Activated naive CD4-positive, alpha-beta T cell treated with anti-CD3 and anti-CD28 coated beads, Interleukin-2, amount 50 U/mL, for 72 hours (primary cell): Measurements from ENCODE around the gene RPL39L. TPM values are rescaled to one million over a fixed set of nuclear protein-coding genes. Genes with fewer than 3 reads are reported as not detected.
A peak's percentile ranks its signal among the peaks of the same experiment; 100 is the strongest.
"Not testable (repeated sequence)": the region's sequence is repeated elsewhere in the genome, so short reads cannot be mapped to it uniquely, and the experiment has no call there.

Experiments used
- ATAC-seq, 2 donors: fragments of 150-1000 bp; cut with Tn5 transposase; 2 replicates each; pipeline ENCODE4 v1.10.0; 2021; ENCODE audit warnings: mild to moderate bottlenecking in 2 of 2, moderate library complexity in 2 of 2
- DNase-seq, 2 donors: peaks; one replicate each; pipeline ENCODE4 v3.0.0; 2021 to 2022; ENCODE audit warnings: low spot score in 2 of 2
- H3K27ac Mint-ChIP-seq, 2 donors: one replicate each; pipeline ENCODE4 v1.8.0; 2022; ENCODE audit warnings: mild to moderate bottlenecking in 2 of 2, mixed read lengths in 2 of 2
- H3K36me3 Mint-ChIP-seq, 2 donors: one replicate each; pipeline ENCODE4 v1.8.0; 2022; ENCODE audit warnings: mixed read lengths in 2 of 2
- H3K9me3 Mint-ChIP-seq, 2 donors: one replicate each; pipeline ENCODE4 v1.8.0; 2022; ENCODE audit warnings: mixed read lengths in 2 of 2
- total RNA-seq, 2 donors: library from RNA; stranded (reverse); gene quantifications; one replicate each; pipeline ENCODE4 v1.2.3, GENCODE V29; 2022

The RPL39L gene
- total RNA-seq, 2 donors from 2014 or later: 15.5 to 19.3 TPM

DNA sequence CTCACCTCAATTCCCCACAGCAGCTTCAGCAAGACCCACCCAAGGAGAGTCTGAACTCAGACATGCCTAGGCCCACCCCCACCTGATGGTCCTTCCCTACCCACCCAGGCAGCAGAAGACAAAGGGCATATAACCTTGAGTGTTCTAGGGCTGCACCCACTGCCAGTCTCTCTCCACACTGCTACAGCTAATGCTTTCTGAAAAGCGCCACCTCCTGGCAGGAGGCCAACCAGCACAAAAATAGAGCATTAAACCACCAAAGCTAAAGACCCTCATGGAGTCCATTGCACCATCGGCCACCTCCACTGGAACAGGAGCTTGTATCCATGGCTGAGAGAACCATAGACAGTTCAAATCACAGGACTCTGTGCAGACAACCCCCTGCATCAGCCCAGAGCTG, 11.3 kb upstream of the RPL39L start:
- H3K9me3 Mint-ChIP-seq: peaks cover 6 to 7% of the 10 kb centered on the region in 2 donors
- no peak overlapping the region for H3K27ac Mint-ChIP-seq
- ATAC-seq (peak; percentile 43 to 65), DNase-seq (peak; percentile 62 to 63)
- H3K36me3 Mint-ChIP-seq: peaks cover 6 to 9% of the 10 kb centered on the region in 2 donors

DNA sequence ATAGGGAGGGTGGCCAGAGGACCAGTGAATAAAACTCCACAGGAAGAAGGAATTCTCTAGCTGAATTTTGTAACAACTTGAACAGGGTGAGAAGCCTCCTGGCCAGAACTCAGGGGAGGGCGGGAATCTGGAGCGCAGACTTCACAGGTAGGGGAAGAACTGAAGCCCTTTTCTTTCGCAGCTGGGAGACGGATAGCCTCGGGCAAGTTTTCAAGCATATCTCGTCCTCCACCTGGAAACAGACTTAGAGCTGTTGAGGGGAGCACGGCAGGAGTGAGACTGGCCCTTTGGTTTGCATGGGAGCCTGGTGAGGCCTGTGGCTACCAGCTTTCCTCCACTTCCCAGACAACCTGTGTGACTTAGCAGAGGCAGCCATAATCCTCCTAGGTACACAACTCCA, 10.9 kb upstream of the RPL39L start:
- ATAC-seq (peak in 1 of 2 donors; percentile 11), DNase-seq (no peak)
- no peak overlapping the region for H3K27ac Mint-ChIP-seq
- peaks cover 8% of the 10 kb centered on the region in 2 donors for H3K9me3 Mint-ChIP-seq
- H3K36me3 Mint-ChIP-seq: peaks cover 10 to 13% of the 10 kb centered on the region in 2 donors

- H3K9me3 Mint-ChIP-seq: peaks cover 22 to 23% of the 10 kb centered on the region in 2 donors
- H3K27ac Mint-ChIP-seq: no peak overlapping the region
- no peak for ATAC-seq
- no peak for DNase-seq
- peaks cover 21 to 36% of the 10 kb centered on the region in 2 donors for H3K36me3 Mint-ChIP-seq
Measured at GRCh38 chr3:187146389-187146788, 7.1 kb upstream of the RPL39L start.

GRCh38 chr3:187145149-187145895, 6.0 kb upstream of the RPL39L start:
- Mint-ChIP-seq H3K36me3 (peaks cover 21 to 36% of the 10 kb centered on the region in 2 donors), H3K9me3 (peaks cover 22 to 23% of the 10 kb centered on the region in 2 donors), H3K27ac (no peak overlapping the region)
- no peak for ATAC-seq
- no peak for DNase-seq

DNA sequence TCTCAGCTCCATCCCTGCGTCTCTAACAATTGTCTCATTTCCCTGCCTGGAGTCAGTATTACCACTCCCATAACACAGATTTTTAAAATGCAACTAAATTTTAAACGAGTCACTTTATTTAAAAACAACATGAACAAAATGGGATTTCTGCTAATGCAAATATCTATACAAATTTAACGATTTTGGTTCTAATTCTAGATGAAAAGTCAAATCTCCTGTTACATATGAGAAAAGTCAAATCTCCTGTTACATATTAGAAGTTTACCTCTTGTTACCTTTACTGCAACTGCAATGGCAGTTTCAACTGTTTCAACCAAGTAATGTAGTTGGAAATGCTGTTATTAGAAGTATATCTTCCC, 578 bp upstream of the RPL39L start:
- no peak for ATAC-seq
- H3K9me3 Mint-ChIP-seq: peaks cover 20 to 26% of the 10 kb centered on the region in 2 donors

DNA sequence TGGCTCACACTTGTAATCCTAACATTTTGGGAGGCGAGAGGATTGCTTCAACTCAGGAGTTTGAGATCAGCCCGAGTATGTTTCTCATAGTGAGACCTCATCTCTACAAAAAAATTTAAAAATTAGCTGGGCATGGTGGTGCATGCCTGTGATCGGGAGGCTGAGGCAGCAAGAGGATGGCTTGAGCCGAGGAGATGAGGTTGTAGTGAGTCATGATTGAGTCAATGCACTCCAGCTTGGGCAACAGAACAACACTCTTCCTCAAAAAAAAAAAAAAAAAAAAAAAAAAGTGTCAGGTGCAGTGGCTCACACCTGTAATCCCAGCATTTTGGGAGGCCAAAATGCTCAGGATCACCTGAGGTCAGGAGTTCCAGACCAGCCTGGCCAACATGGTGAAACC, 2.4 kb downstream of the RPL39L start:
- DNase-seq (no peak), ATAC-seq (peak in 1 of 2 donors; percentile 28)
- H3K27ac Mint-ChIP-seq: peak overlapping the region in 1 of 2 donors; percentile 80
- H3K9me3 Mint-ChIP-seq: peaks cover 10 to 14% of the 10 kb centered on the region in 2 donors
- H3K36me3 Mint-ChIP-seq: peaks cover 27 to 53% of the 10 kb centered on the region in 2 donors

More for the DNA sequence above, 578 bp upstream of the RPL39L start:
- Mint-ChIP-seq H3K27ac (peak overlapping the region; percentile 91 to 94), H3K36me3 (peaks cover 28 to 55% of the 10 kb centered on the region in 2 donors)
- no peak for DNase-seq

DNA sequence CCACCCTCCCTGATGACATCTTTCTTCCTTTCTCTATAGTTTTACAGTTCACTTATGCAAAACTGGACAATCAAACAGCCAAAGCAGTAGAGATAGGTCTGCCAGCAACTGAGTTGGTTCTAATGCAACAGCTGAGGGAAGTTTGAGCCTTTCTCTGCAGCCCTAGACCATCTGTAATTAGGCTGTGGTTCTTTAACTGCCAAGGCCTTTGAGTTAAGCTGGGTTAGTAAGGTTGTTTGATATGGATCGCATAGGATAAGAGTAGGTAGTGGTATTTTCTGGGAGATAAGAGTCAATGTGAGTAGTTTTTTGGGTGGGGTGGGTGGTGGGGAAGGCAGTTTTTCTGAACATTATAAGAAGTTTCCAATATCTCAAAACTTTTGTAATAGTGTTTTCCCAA, 3.0 kb downstream of the RPL39L start:
- Mint-ChIP-seq H3K9me3 (peaks cover 8 to 11% of the 10 kb centered on the region in 2 donors), H3K27ac (no peak overlapping the region), H3K36me3 (peaks cover 27 to 50% of the 10 kb centered on the region in 2 donors)
- ATAC-seq (no peak), DNase-seq (no peak)

DNA sequence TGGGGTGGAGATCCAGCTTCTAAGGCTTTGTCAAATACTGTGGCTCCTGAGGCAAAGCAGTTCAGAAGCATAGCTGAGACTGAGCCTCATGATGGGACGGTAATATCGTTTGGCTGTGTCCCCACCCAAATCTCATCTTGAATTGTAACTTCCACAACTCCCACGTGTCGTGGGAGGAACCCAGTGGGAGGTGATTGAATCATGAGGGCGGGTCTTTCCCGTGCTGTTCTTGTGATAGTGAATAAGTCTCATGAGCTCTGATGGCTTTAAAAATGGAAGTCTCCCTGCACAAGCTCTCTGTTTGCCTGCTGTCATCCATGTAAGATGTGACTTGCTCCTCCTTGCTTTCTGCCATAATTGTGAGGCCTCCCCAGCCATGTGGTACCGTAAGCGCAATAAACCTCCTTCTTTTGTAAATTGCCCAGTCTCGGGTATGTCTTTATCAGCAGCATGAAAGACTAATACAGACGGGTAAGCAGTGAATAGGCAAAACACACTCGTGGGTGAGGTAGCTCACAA, 4.1 kb downstream of the RPL39L start:
- Mint-ChIP-seq H3K9me3 (peaks cover 8 to 18% of the 10 kb centered on the region in 2 donors), H3K36me3 (peaks cover 28 to 59% of the 10 kb centered on the region in 2 donors)
- DNase-seq, H3K27ac Mint-ChIP-seq, ATAC-seq: not testable (repeated sequence)

DNA sequence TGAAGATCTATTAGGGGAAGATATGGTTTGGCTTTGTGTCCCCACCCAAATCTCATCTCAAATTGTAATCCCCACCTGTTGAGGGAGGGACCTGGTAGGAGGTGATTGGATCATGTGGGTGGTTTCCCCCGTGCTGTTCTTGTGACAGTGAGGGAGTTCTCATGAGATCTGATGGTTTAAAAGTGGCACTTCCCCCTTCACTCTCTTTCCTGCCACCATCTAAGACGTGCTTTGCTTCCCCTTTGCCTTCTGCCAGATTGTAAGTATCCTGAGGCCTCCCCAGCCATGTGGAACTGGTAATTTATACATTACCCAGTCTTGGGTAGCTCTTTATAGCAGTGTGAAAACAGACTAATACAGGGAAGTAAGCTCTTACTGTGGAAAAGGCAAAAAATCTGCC, 6.1 kb downstream of the RPL39L start:
- ATAC-seq: not testable (repeated sequence)
- H3K36me3 Mint-ChIP-seq: peaks cover 30 to 68% of the 10 kb centered on the region in 2 donors

GRCh38 chr3:187132666-187133065, 6.6 kb downstream of the RPL39L start:
- Mint-ChIP-seq H3K27ac (peak overlapping the region in 1 of 2 donors; percentile 32), H3K9me3 (peaks cover 8 to 27% of the 10 kb centered on the region in 2 donors), H3K36me3 (peaks cover 30 to 66% of the 10 kb centered on the region in 2 donors)
- no peak for DNase-seq
- no peak for ATAC-seq

More for the DNA sequence above, 6.1 kb downstream of the RPL39L start:
- peak overlapping the region in 1 of 2 donors; percentile 32 for H3K27ac Mint-ChIP-seq
- peaks cover 8 to 27% of the 10 kb centered on the region in 2 donors for H3K9me3 Mint-ChIP-seq
- DNase-seq: not testable (repeated sequence)

DNA sequence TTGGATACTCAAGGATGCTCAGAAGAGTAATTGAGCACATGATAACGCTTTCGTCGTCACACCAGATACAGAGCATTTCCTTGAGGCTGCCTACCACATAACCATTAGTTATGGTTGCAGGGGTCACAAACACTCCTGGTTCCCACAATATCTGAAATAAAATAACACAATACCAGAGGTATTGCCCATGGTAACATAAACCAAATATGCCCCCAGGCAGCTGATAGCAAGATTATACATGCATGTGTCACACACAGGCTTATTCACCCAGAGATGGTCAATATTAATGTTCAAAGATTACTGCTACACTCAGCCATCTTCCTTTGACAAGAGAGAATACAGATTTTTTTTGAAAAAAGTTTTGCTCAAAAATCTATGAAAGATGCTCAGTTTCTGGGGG, 7.3 kb downstream of the RPL39L start:
- peak overlapping the region in 1 of 2 donors; percentile 96 for H3K27ac Mint-ChIP-seq
- no peak for DNase-seq
- peaks cover 30 to 65% of the 10 kb centered on the region in 2 donors for H3K36me3 Mint-ChIP-seq
- no peak for ATAC-seq
- peaks cover 8 to 27% of the 10 kb centered on the region in 2 donors for H3K9me3 Mint-ChIP-seq

- DNase-seq: peak; percentile 9 to 61
- peak; percentile 95 to 97 for ATAC-seq
- peaks cover 22 to 58% of the 10 kb centered on the region in 2 donors for H3K36me3 Mint-ChIP-seq
- peaks cover 3 to 27% of the 10 kb centered on the region in 2 donors for H3K9me3 Mint-ChIP-seq
- H3K27ac Mint-ChIP-seq: peak overlapping the region; percentile 72 to 96
Measured at GRCh38 chr3:187130346-187131066, 8.8 kb downstream of the RPL39L start.

- Mint-ChIP-seq H3K27ac (peak overlapping the region in 1 of 2 donors; percentile 29), H3K9me3 (peaks cover 0 to 21% of the 10 kb centered on the region in 2 donors), H3K36me3 (peaks cover 14 to 33% of the 10 kb centered on the region in 2 donors)
- DNase-seq (no peak), ATAC-seq (no peak)
Measured at GRCh38 chr3:187125319-187126031, 13.8 kb downstream of the RPL39L start.

- DNase-seq (no peak), ATAC-seq (no peak)
- Mint-ChIP-seq H3K9me3 (peaks cover 0 to 10% of the 10 kb centered on the region in 2 donors), H3K27ac (no peak overlapping the region), H3K36me3 (peaks cover 6 to 12% of the 10 kb centered on the region in 2 donors)
Measured at GRCh38 chr3:187122261-187122660, 17.0 kb downstream of the RPL39L start.

DNA sequence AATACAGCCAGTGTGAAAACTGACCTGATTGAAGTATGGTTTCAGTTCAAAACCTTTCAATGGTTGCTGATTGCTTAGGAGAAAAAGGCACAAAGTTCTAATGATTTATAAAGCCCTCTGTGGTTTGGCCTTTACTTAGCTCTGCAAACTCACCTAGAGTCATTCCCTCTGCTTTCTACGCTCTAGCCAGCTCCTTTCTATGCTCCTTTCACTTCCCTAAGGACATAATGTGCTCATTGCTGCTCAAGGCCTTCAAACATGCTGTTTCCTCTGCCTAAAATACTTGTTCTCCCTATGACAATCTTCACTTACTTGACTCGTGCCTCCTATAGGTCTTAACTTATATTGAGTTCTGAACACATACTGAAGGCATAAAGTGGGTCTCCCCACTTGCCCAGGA, 19.0 kb downstream of the RPL39L start:
- no peak for ATAC-seq
- Mint-ChIP-seq H3K9me3 (peaks cover 0 to 1% of the 10 kb centered on the region in 2 donors), H3K27ac (no peak overlapping the region)

DNA sequence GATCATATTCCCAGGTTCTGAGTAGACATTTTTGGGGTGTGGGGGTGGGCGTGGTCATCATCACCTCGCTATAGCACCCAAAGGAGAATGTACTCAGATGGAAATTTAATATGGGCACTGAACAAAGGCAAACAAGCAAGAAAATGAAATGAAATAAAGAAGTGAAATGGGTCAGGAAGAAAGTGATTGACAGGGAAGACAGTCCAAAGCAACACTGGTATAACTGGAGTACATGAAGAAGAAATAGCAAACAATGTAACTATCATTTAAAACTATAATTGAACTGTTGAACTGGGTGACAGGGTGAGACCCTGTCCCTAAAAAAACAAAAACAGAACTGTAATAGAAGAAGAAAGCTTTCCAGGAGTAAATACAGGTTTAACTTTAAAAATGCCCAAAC, 24.8 kb downstream of the RPL39L start:
- Mint-ChIP-seq H3K9me3 (no peaks in the 10 kb centered on the region), H3K36me3 (no peaks in the 10 kb centered on the region), H3K27ac (no peak overlapping the region)
- DNase-seq (no peak), ATAC-seq (no peak)

More for the DNA sequence above, 19.0 kb downstream of the RPL39L start:
- DNase-seq: no peak
- peaks cover under 1 to 1% of the 10 kb centered on the region in 2 donors for H3K36me3 Mint-ChIP-seq
